DMS114 treated with DMSO at 0.1 percent for 48 hours (cell line): ENCODE results near the gene CHKB.
"Not testable (repeated sequence)": the region's sequence is repeated elsewhere in the genome, so short reads cannot be mapped to it uniquely, and the experiment has no call there.

Source experiments
- DNase-seq: peaks from one replicate; lab custom pipeline; 2025; ENCODE audit not compliant: unreplicated experiment; lab: John Stamatoyannopoulos, UW

CHKB gene

GRCh38 chr22:50612528-50613221, 30.0 kb upstream of the CHKB start:
- DNase-seq: no peak

- DNase-seq: no peak
Measured at GRCh38 chr22:50612168-50612527, 29.5 kb upstream of the CHKB start.

GRCh38 chr22:50611341-50612060, 28.9 kb upstream of the CHKB start:
- DNase-seq: no peak

- no peak for DNase-seq
Measured at GRCh38 chr22:50610581-50610980, 27.9 kb upstream of the CHKB start.

- no peak for DNase-seq
Measured at GRCh38 chr22:50610041-50610451, 27.4 kb upstream of the CHKB start.

GRCh38 chr22:50609599-50609998, 26.9 kb upstream of the CHKB start:
- DNase-seq: no peak

GRCh38 chr22:50608996-50609395, 26.3 kb upstream of the CHKB start:
- DNase-seq: no peak

GRCh38 chr22:50608058-50608840, 25.6 kb upstream of the CHKB start:
- DNase-seq: not testable (repeated sequence)

- no peak for DNase-seq
Measured at GRCh38 chr22:50607659-50608020, 25.0 kb upstream of the CHKB start.

GRCh38 chr22:50606946-50607658, 24.5 kb upstream of the CHKB start:
- no peak for DNase-seq

GRCh38 chr22:50606165-50606945, 23.7 kb upstream of the CHKB start:
- no peak for DNase-seq

- DNase-seq: no peak
Measured at GRCh38 chr22:50605613-50606074, 23.0 kb upstream of the CHKB start.

- DNase-seq: no peak
Measured at GRCh38 chr22:50605002-50605612, 22.5 kb upstream of the CHKB start.

GRCh38 chr22:50604256-50605001, 21.8 kb upstream of the CHKB start:
- no peak for DNase-seq

- DNase-seq: no peak
Measured at GRCh38 chr22:50603511-50604255, 21.0 kb upstream of the CHKB start.

- DNase-seq: no peak
Measured at GRCh38 chr22:50602338-50602700, 19.7 kb upstream of the CHKB start.

GRCh38 chr22:50601669-50602337, 19.2 kb upstream of the CHKB start:
- no peak for DNase-seq

GRCh38 chr22:50600967-50601668, 18.5 kb upstream of the CHKB start:
- no peak for DNase-seq
